ENCODE results near the gene TAX1BP1. TPM values are rescaled to one million over a fixed set of nuclear protein-coding genes. Genes with fewer than 3 reads are reported as not detected.

The TAX1BP1 gene
- total RNA-seq, 1 donor from 2014 or later: 149 TPM

DNA sequence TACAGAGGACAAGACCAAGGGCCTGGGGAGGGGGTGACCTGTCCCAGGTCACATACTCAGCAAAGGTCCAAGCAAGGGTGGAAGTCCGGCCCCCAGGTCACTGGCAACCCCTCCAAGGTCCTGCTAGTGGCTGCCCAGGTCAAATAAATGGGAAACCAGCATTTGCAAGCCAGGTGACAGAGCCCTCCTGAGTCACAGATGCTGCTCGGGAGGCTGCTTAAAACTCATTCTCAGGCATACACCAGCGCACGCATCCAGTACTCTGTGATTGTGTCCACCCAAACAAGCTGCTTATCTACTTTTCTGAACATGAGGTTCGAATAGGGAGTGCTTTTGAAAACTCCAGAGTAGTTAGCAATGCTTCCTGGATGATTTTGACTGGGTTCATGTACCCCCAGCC, 130.6 kb downstream of the TAX1BP1 start:
- intact Hi-C loops (cut with DNase I): no loop called here
- no peak for DNase-seq (ENCODE audit: low spot score)

DNA sequence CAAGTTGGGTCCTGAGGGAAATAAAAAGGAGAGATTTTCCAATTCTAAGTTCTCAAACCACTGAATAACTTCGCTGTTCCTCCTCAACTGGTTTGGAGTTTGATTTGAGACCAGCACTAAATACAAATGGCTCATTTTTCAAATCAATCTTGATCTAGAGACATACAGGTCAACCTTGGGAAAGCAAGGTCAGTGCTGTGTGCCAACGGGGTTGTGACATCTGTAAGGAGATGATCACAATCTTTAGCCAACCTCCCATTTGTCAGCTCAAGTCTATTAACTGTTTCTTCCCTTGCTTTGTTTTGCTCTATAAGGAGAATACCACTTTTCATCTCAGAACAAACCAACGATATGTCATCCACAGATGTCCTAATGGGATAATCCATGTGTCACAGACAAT, 131.1 kb downstream of the TAX1BP1 start:
- DNase-seq (ENCODE audit: low spot score): no peak
- intact Hi-C loops (cut with DNase I): no loop called here

DNA sequence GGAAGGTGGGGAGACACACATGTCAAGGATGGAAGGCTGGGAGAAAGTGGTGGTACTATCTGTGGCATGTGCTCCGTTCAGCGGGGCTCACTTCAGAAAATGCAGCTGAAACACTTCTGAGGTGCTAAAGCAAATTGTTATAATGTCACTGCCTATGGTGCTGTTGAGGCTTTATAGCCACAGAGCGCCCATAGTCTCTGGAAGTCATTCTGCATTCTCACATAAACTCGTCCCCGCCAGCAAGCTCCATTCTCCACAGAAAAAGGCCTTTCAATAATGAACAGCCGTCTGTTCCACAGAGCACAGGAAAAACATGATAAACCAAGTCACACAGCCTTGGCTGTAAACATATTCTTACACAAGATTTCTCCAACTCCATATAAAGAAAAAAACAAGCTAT, 131.9 kb downstream of the TAX1BP1 start:
- intact Hi-C loops (cut with DNase I): no loop called here
- no peak for DNase-seq (ENCODE audit: low spot score)

DNA sequence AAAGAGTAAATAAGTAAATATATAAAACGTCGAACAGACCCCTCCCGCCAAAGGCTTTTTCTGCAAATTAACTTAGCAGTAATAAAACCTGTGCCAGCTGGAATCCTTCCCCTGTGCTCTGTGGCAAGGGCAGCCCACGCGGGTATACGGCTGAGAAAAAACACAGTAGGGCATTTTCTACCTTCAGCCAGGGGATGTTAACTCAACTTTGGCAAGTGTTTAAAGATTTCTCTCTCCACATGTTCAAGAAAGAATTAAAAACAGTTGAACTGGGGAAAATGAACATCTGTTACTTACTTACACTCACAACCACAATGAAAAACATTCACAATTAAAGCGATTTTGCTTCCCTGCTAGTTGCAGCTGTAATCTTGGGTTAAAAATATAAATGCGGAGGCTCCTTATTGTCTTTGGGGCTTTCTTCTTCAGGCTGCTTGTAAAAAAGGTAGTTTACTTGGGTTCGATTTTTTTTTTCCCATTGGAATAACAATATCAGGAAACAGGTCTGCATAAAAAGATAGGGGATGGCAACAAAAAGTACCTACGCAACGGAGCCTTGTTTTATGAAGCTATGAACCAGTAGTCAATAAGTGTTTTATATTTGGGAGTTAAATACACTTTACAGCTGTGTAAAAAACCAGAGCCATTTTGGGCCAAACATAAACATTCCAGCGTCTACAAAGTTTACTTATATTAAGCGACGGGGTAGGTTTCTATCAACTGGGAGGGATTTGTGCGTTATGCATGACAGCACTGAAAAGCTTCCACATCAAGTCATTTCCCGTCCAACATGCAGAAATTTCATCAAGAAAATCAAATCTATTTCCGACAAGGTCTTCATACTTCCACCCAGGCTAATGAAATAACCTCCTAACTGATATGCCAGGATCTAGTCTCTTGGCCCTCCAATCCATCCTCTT, 132.7 kb downstream of the TAX1BP1 start:
- no peak for DNase-seq (ENCODE audit: low spot score)
- intact Hi-C loops (cut with DNase I): no loop called here

DNA sequence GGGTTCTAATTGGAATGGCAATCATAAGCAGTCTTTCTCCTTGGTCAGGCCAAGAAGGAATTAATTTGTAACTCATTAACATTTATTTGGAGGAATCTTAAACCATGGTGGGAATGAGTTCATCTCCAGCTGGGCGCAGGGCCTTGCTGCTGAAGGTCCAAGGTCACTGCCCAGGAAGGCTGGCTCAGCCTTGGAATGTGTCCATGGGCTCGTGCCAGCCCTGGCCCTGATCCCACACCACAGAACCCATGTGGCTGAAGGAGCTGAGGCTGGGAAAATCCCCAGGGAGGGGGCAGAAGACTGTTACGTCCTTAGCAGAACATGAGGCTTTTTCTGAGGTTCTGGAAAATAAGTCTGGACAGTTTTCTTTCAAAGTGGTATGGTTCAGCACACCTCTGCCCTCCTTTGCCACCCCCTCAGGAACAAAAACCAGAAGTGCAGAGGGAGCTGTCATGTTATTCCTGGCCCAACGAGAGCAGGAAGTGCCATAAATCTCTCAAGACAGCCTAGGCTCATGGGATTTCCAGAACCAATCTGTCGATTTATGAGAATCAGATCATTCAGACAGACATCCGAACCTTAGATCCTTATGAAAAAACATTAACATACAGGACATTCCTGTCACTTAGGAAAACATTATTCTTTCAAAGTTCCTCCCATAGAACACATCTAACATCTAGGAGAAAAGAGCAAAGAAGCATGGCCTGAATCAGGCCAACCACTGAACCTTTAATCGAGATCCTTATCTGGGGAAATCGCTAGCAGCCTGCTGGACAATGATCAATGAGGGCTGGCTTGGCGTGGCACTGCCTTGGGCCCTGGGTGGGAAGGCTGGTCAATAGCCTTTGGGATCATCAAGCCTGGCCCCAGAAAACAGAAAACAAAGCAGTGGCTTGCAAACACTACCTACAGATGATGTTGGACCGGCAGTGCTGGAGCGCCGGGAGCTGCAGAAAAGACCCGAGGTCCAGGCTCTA, 134.3 kb downstream of the TAX1BP1 start:
- intact Hi-C loops (cut with DNase I): no loop called here
- DNase-seq (ENCODE audit: low spot score): no peak

DNA sequence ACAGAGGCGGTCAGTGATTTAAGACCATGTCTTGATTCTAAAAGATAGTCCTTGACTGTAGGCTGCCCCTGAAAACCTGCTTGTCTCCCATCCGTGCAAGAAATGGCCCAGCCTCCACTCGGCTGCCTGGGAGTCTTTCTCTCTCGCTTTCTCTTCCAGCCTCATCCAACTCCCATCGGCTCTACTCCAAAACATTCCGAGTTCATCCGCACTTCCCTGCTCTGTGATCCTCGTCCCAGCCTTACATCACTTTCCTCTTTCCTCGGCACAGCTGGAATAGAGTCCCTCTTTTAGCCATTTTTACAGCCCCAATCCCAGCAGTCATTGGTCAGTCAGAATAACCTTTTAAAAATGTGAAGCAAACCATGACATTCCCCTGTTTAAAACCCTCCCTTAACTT, 135.1 kb downstream of the TAX1BP1 start:
- DNase-seq (ENCODE audit: low spot score): no peak

DNA sequence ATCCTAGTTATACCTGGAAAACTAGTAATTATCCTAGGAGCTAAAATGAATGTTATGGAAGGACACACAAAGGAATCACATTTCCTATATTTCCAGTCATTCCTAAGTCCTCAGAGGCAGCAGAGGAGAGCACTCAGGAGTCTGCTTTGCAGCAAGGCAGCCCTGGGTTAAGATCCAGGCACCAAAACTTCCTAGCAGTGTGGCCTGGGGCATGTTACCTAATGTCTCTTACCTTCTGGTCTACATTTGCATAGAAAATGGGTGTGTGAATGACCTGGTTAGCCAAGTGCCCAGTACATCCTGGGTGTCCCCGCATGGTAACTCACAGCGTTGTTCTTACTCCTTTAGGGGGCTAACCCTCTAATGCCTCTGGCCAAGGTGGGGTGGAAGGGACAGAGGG, 135.9 kb downstream of the TAX1BP1 start:
- intact Hi-C loops (cut with DNase I): no loop called here
- DNase-seq (ENCODE audit: low spot score): no peak

More for the DNA sequence above, 135.1 kb downstream of the TAX1BP1 start:
- intact Hi-C loops (cut with DNase I): no loop called here

DNA sequence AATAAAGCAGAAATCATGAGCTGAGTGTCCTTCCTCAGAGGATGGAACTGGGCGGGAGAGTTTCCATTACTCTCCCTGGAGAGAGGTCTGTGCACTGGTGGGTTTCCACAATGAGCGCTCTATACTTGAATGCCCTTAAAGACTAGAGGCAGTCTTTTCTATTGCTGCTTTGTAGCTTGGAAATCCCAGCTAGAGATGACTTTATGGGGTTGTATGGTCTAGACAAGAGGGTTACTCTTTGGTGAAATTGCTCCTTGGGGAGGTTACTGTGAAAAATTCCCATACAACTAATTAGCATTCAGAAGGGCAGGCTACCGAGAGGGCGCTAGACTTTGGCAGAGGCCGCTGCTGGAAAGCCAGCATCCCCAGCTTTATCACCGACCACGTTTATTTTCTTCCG, 136.8 kb downstream of the TAX1BP1 start:
- intact Hi-C loops (cut with DNase I): no loop called here
- no peak for DNase-seq (ENCODE audit: low spot score)

Other genes with a start within 250 kb of the TAX1BP1 start
- gene HIBADH, start 77.3 kb upstream of the TAX1BP1 start, total RNA-seq: 54.8 TPM

Data from cardiac septum (tissue), 1 donor.